ENCODE measurements around the gene ARRB1. TPM values are rescaled to one million over a fixed set of nuclear protein-coding genes. Genes with fewer than 3 reads are reported as not detected.

The ARRB1 gene
- total RNA-seq, 3 donors from 2014 or later: 31.2 to 64.0 (median 42.3) TPM

GRCh38 chr11:75237050-75237449, 114.4 kb downstream of the ARRB1 start:
- Histone ChIP-seq H3K9me3 (no peaks in the 10 kb centered on the region), H3K27me3 (no peaks in the 10 kb centered on the region), H3K4me3 (no peak overlapping the region), H3K4me1 (peaks cover 0 to 4% of the 10 kb centered on the region in 2 donors), H3K36me3 (no peaks in the 10 kb centered on the region), H3K27ac (no peak overlapping the region)
- TF ChIP-seq POLR2A (IDR thresholded peaks at IDR 0.05): no peak
- TF ChIP-seq, protein P1, sequence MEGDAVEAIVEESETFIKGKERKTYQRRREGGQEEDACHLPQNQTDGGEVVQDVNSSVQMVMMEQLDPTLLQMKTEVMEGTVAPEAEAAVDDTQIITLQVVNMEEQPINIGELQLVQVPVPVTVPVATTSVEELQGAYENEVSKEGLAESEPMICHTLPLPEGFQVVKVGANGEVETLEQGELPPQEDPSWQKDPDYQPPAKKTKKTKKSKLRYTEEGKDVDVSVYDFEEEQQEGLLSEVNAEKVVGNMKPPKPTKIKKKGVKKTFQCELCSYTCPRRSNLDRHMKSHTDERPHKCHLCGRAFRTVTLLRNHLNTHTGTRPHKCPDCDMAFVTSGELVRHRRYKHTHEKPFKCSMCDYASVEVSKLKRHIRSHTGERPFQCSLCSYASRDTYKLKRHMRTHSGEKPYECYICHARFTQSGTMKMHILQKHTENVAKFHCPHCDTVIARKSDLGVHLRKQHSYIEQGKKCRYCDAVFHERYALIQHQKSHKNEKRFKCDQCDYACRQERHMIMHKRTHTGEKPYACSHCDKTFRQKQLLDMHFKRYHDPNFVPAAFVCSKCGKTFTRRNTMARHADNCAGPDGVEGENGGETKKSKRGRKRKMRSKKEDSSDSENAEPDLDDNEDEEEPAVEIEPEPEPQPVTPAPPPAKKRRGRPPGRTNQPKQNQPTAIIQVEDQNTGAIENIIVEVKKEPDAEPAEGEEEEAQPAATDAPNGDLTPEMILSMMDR (IDR thresholded peaks at IDR 0.05): no peak
- no peak for DNase-seq (ENCODE audit: low spot score in 2 of 2)
- intact Hi-C loops (cut with DNase I; ENCODE audit: low total_unique reads): no loop called here

DNA sequence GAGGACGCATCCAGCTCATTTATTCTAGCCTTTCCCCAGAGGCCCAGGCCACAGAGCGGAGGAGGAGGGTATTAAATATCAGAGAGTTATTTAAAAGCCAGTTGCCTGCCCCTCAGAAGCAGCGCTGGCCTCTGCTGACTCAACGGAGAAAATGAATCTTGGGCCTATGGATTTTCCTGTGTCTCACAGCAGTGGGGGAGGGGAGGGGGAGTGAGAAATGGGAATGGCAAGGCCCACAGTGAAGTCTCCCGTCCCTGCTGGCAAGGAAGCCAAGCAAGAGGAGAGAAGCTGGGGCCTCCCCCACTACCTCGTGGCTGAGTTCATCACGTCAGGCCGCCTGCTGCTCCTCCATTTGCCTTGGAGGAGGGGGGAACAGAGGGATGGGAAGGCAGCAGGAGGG, 115.4 kb downstream of the ARRB1 start:
- H3K36me3 ChIP-seq: no peaks in the 10 kb centered on the region
- no peaks in the 10 kb centered on the region for H3K9me3 ChIP-seq
- H3K4me3 ChIP-seq: no peak overlapping the region
- H3K27me3 ChIP-seq: no peaks in the 10 kb centered on the region
- TF ChIP-seq POLR2AphosphoS5 (IDR thresholded peaks at IDR 0.05) (no peak), POLR2A (IDR thresholded peaks at IDR 0.05) (no peak)
- intact Hi-C loops (cut with DNase I; ENCODE audit: low total_unique reads): no loop called here
- no peak for DNase-seq (ENCODE audit: low spot score in 2 of 2)
- H3K27ac ChIP-seq: no peak overlapping the region
- peaks cover 0 to 4% of the 10 kb centered on the region in 2 donors for H3K4me1 ChIP-seq

DNA sequence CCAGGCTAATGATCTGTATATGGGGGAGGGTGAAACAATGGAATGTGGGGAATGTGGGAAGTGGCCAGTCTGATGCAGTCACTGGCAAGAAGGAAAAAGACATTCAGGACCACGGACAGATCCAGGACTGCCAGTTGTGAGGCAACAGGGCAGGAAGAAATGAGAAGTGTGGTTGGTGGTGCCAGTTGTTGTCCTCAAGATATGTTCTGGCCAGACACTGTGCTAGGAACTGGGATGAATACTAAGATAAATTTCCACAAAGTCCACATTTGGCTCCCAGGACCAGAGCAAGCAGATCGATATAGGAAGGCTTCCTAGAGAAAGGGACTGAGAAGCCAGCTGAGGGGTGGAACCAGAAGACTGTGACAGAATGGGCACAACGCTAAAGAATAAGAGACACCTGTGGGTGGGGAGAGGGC, 117.7 kb downstream of the ARRB1 start:
- Histone ChIP-seq H3K9me3 (no peaks in the 10 kb centered on the region), H3K4me3 (no peak overlapping the region), H3K4me1 (no peaks in the 10 kb centered on the region), H3K27ac (no peak overlapping the region), H3K27me3 (no peaks in the 10 kb centered on the region), H3K36me3 (no peaks in the 10 kb centered on the region)
- no peak for TF ChIP-seq POLR2AphosphoS5 (IDR thresholded peaks at IDR 0.05)
- TF ChIP-seq, protein P1 (IDR thresholded peaks at IDR 0.05): no peak
- TF ChIP-seq POLR2A (IDR thresholded peaks at IDR 0.05): no peak
- intact Hi-C loops (cut with DNase I; ENCODE audit: low total_unique reads): no loop called here
- DNase-seq (ENCODE audit: low spot score in 2 of 2): no peak

- Histone ChIP-seq H3K36me3 (no peaks in the 10 kb centered on the region), H3K9me3 (no peaks in the 10 kb centered on the region), H3K27me3 (no peaks in the 10 kb centered on the region), H3K4me3 (no peak overlapping the region), H3K27ac (no peak overlapping the region), H3K4me1 (no peaks in the 10 kb centered on the region)
- intact Hi-C loops (cut with DNase I; ENCODE audit: low total_unique reads): no loop called here
- DNase-seq (ENCODE audit: low spot score in 2 of 2): no peak
- TF ChIP-seq POLR2A (IDR thresholded peaks at IDR 0.05): no peak
- TF ChIP-seq, protein P1 (IDR thresholded peaks at IDR 0.05): no peak
Observed at GRCh38 chr11:75230621-75231020, 120.8 kb downstream of the ARRB1 start.

GRCh38 chr11:75229466-75229865, 122.0 kb downstream of the ARRB1 start:
- H3K27me3 ChIP-seq: no peaks in the 10 kb centered on the region
- H3K27ac ChIP-seq: no peak overlapping the region
- TF ChIP-seq POLR2AphosphoS5 (IDR thresholded peaks at IDR 0.05): no peak
- no peak for TF ChIP-seq POLR2A (IDR thresholded peaks at IDR 0.05)
- TF ChIP-seq, protein P1 (IDR thresholded peaks at IDR 0.05): no peak
- H3K4me3 ChIP-seq: no peak overlapping the region
- no peaks in the 10 kb centered on the region for H3K9me3 ChIP-seq
- DNase-seq (ENCODE audit: low spot score in 2 of 2): no peak
- H3K4me1 ChIP-seq: no peaks in the 10 kb centered on the region
- H3K36me3 ChIP-seq: no peaks in the 10 kb centered on the region
- intact Hi-C loops (cut with DNase I; ENCODE audit: low total_unique reads): no loop called here

DNA sequence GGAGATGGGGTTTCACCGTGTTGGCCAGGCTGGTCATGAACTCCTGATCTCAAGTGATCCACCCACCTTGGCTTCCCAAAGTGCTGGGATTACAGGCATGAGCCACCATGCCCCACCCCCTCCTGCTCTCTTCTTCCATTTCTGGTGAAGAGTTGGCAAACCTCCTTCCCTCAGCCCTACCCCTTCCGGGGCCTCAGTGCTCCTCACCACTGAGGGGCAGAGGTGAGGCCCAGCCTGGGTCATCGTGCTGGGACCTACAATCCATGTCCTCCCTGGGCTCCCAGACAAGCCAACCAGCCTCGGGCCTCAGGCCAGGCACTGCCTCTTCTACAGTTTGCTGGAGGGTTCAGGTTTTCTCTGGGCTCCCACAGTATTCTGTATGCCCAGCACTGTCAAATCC, 125.7 kb downstream of the ARRB1 start:
- no peak for DNase-seq (ENCODE audit: low spot score in 2 of 2)
- Histone ChIP-seq H3K4me3 (no peak overlapping the region), H3K36me3 (no peaks in the 10 kb centered on the region), H3K27me3 (no peaks in the 10 kb centered on the region), H3K9me3 (no peaks in the 10 kb centered on the region), H3K4me1 (no peaks in the 10 kb centered on the region), H3K27ac (no peak overlapping the region)
- TF ChIP-seq, protein P1 (IDR thresholded peaks at IDR 0.05): no peak
- TF ChIP-seq POLR2AphosphoS5 (IDR thresholded peaks at IDR 0.05) (no peak), POLR2A (IDR thresholded peaks at IDR 0.05) (no peak)
- intact Hi-C loops (cut with DNase I; ENCODE audit: low total_unique reads): no loop called here
